Body of pancreas (tissue), 4 donors: ENCODE results near the gene TOGARAM2. TPM values are rescaled to one million over a fixed set of nuclear protein-coding genes. Genes with fewer than 3 reads are reported as not detected.

ENCODE experiments used
- ATAC-seq: fragments of 150-250 bp; one replicate; pipeline ENCODE4 v1.9.1; 2016
- DNase-seq, 4 donors: peaks; one replicate each; pipeline ENCODE4 v3.0.0-alpha.2; 2019
- H3K27ac ChIP-seq, 4 donors: fragments of 200-600 bp; sonication (generic); 1 replicate in 3 of 4; 2 replicates in 1 of 4; pipeline versions ENCODE4 v1.5.1 to v1.6.1; 2016 to 2019; ENCODE audit warnings: mild to moderate bottlenecking in 1 of 4, mixed read lengths in 1 of 4, moderate library complexity in 1 of 4
- H3K27me3 ChIP-seq, 2 donors: fragments of 200-600 bp; sonication (generic); one replicate each; pipeline ENCODE4 v1.6.0; 2016; ENCODE audit warnings: mild to moderate bottlenecking in 1 of 2
- H3K36me3 ChIP-seq, 2 donors: fragments of 200-600 bp; sonication (generic); replicated peaks in 1 of 2; 2 replicates each; pipeline ENCODE4 v1.5.1; 2016; ENCODE audit warnings: low read depth in 2 of 2; ENCODE audit not compliant: insufficient read depth in 1 of 2
- H3K4me1 ChIP-seq: fragments of 200-600 bp; sonication (generic); one replicate; pipeline ENCODE4 v1.6.0; 2016
- H3K4me3 ChIP-seq, 2 donors: fragments of 200-600 bp; sonication (generic); 1 replicate in 1 of 2; 2 replicates in 1 of 2; pipeline ENCODE4 v1.5.1; 2016 to 2019
- H3K9me3 ChIP-seq, 3 donors: fragments of 200-600 bp; sonication (generic); 1 replicate in 2 of 3; 2 replicates in 1 of 3; pipeline ENCODE4 v1.5.1; 2016
- CTCF ChIP-seq, 7 experiments: fragments of 450-650 bp in 4 of 7; fragments of 200-600 bp in 3 of 7; sonication (generic) in 3 of 7; IDR thresholded peaks; one replicate each; pipeline ENCODE4 v1.5.1; 2016 to 2019; ENCODE audit warnings: antibody characterized with exemption in 7 of 7
- POLR2A ChIP-seq, 3 donors: fragments of 450-650 bp; IDR thresholded peaks; one replicate each; pipeline ENCODE4 v1.6.1; 2016; ENCODE audit warnings: antibody characterized with exemption in 3 of 3, mild to moderate bottlenecking in 2 of 3
- WGBS, 2 donors: methylation state at CpG; one replicate each; pipeline ENCODE4 v1.1.5; 2017; 5-methylcytosine and 5-hydroxymethylcytosine counted together
- intact Hi-C: fragments of 100-400 bp; cut with DNase I; formaldehyde crosslinking; loops from one replicate; pipeline ENCODE4 v1.15.1; 2023
- total RNA-seq, 2 donors: library from RNA; depleted of rRNA; stranded (reverse); fragments of >200 nt; gene quantifications; one replicate each; pipeline ENCODE4 v1.1.0, GENCODE V29; 2016

The TOGARAM2 gene
- total RNA-seq, 2 donors from 2014 or later, result 0.26 TPM; not detected in 1

- H3K27ac ChIP-seq, result no peak overlapping the region
- ATAC-seq (no peak), DNase-seq (no peak)
- intact Hi-C loops, result no loop called here
- no peaks in the 10 kb centered on the region for H3K27me3 ChIP-seq
- peaks cover 26% of the 10 kb centered on the region for H3K4me1 ChIP-seq
- whole genome bisulfite sequencing, 2 donors, result 93 to 95% methylated on average over 4 of the region's 4 CpGs
- no peaks in the 10 kb centered on the region for H3K9me3 ChIP-seq
- no peaks in the 10 kb centered on the region for H3K36me3 ChIP-seq
- no peak overlapping the region for H3K4me3 ChIP-seq
- no peak for TF ChIP-seq CTCF (IDR thresholded peaks at IDR 0.05)
- no peak for TF ChIP-seq POLR2A (IDR thresholded peaks at IDR 0.05)
These were observed 83.2 kb downstream of the TOGARAM2 start for GRCh38 chr2:29064346-29064715.

DNA sequence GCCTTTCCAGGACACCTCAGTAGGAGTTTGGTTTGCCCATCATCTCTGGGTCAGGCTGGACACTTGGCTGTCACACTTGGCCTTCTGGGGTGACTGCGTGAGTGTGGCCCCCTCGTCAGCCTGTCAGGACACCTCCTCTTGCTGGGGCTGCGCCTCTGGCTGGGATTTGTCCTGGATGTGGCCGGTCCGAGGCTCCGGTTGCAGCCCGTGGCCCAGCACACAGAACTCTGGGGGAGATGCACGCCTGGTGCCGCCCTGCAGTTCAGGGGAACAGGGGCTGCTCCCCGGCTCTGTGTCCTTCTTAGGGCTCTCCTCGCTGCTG is 83.6 kb downstream of the TOGARAM2 start:
- Histone ChIP-seq H3K4me3 (no peak overlapping the region), H3K27me3 (no peaks in the 10 kb centered on the region), H3K36me3 (no peaks in the 10 kb centered on the region), H3K4me1 (peaks cover 26% of the 10 kb centered on the region), H3K9me3 (no peaks in the 10 kb centered on the region), H3K27ac (no peak overlapping the region)
- TF ChIP-seq POLR2A (IDR thresholded peaks at IDR 0.05) (no peak), CTCF (IDR thresholded peaks at IDR 0.05) (no peak)
- intact Hi-C loops, result no loop called here
- ATAC-seq (no peak), DNase-seq (no peak)
- WGBS, 2 donors, result 68 to 88% methylated on average over 6 to 11 of the region's 11 CpGs

- Histone ChIP-seq H3K4me1 (peaks cover 26% of the 10 kb centered on the region), H3K36me3 (no peaks in the 10 kb centered on the region), H3K27ac (no peak overlapping the region), H3K4me3 (no peak overlapping the region), H3K9me3 (no peaks in the 10 kb centered on the region), H3K27me3 (no peaks in the 10 kb centered on the region)
- intact Hi-C loops, result no loop called here
- TF ChIP-seq CTCF (IDR thresholded peaks at IDR 0.05), result no peak
- no peak for TF ChIP-seq POLR2A (IDR thresholded peaks at IDR 0.05)
- DNase-seq (no peak), ATAC-seq (no peak)
- 82 to 88% methylated on average over 10 of the region's 10 CpGs for WGBS, 2 donors
These were observed 84.1 kb downstream of the TOGARAM2 start for GRCh38 chr2:29065068-29065811.

DNA sequence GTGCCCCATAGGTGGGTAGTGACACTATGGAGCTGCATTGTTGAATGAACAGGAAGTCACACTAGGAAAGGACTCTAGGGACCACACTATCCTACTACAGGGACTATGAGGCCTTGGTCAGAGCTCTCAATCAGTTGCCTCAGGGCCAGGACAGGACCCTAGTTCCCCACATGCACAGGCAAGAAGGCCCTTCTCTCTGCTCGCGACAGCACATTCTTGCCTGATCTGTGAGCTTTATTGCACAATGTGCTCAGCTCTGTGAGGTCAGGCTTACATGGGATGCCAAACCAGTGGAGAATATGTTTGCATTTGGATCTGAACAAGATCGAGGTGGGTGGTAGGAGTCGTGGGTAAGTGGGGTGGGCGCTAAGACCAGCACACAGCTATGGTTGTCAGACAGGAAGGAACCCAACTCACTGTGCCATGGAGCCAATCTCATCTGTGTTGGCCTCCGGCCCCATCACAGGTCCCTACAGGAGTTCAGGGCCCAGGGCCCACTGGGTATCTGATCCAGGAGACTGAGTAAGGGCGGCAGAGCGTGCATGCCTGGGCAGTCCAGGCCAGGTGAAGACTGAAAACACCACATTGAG is 85.3 kb downstream of the TOGARAM2 start:
- WGBS, 2 donors, result 67 to 79% methylated on average over 6 to 8 of the region's 8 CpGs
- intact Hi-C loops, result no loop called here
- Histone ChIP-seq H3K9me3 (no peaks in the 10 kb centered on the region), H3K4me3 (no peak overlapping the region), H3K27me3 (no peaks in the 10 kb centered on the region), H3K27ac (peak overlapping the region in 1 of 4 donors; percentile 35), H3K4me1 (peaks cover 26% of the 10 kb centered on the region), H3K36me3 (no peaks in the 10 kb centered on the region)
- DNase-seq (peak in 3 of 4 donors; percentile 33 to 50 (median 41)), ATAC-seq (no peak)
- TF ChIP-seq POLR2A (IDR thresholded peaks at IDR 0.05) (no peak), CTCF (IDR thresholded peaks at IDR 0.05) (no peak)
